Liver (tissue), 3 donors: ENCODE data around the gene C10orf88.

Source experiments
- CTCF ChIP-seq: fragments of 150-350 bp; IDR thresholded peaks from 2 replicates; pipeline ENCODE4 v1.5.1; 2017; ENCODE audit warnings: improper control_type of control experiment, low read depth, low read length; ENCODE audit not compliant: missing input control
- EGR1 ChIP-seq, 2 donors: IDR thresholded peaks; 2 replicates each; pipeline ENCODE4 v1.6.1; 2016 to 2018; ENCODE audit warnings: antibody characterized with exemption in 2 of 2, low read depth in 2 of 2
- FOXA1 ChIP-seq: IDR thresholded peaks from 2 replicates; pipeline ENCODE4 v1.6.1; 2016; ENCODE audit warnings: antibody characterized with exemption
- GABPA ChIP-seq, 2 donors: IDR thresholded peaks in 1 of 2; conservative IDR thresholded peaks in 1 of 2; 2 replicates each; pipeline ENCODE4 v1.6.1; 2016; ENCODE audit warnings: antibody characterized with exemption in 2 of 2, mild to moderate bottlenecking in 1 of 2, moderate library complexity in 1 of 2
- HNF4A ChIP-seq, 2 donors: conservative IDR thresholded peaks; 2 replicates each; pipeline ENCODE4 v1.6.1; 2016; ENCODE audit warnings: antibody characterized with exemption in 2 of 2, mild to moderate bottlenecking in 2 of 2
- JUND ChIP-seq, 2 donors: IDR thresholded peaks; 2 replicates each; pipeline ENCODE4 v1.6.1; 2016; ENCODE audit warnings: antibody characterized with exemption in 2 of 2
- MAX ChIP-seq: IDR thresholded peaks from 2 replicates; pipeline ENCODE4 v1.6.1; 2016; ENCODE audit warnings: antibody characterized with exemption
- RAD21 ChIP-seq, 2 donors: IDR thresholded peaks; 2 replicates each; pipeline ENCODE4 v1.6.1; 2016; ENCODE audit warnings: antibody characterized with exemption in 2 of 2, mild to moderate bottlenecking in 2 of 2
- REST ChIP-seq: IDR thresholded peaks from 2 replicates; pipeline ENCODE4 v1.6.1; 2016; ENCODE audit warnings: antibody characterized with exemption, mild to moderate bottlenecking
- SP1 ChIP-seq: IDR thresholded peaks from 2 replicates; pipeline ENCODE4 v1.6.1; 2018; ENCODE audit warnings: antibody characterized with exemption, mild to moderate bottlenecking
- TAF1 ChIP-seq: conservative IDR thresholded peaks from 2 replicates; pipeline ENCODE4 v1.6.1; 2016; ENCODE audit warnings: antibody characterized with exemption, mild to moderate bottlenecking
- YY1 ChIP-seq: IDR thresholded peaks from 2 replicates; pipeline ENCODE4 v1.6.1; 2016; ENCODE audit warnings: antibody characterized with exemption, mild to moderate bottlenecking
- donor health status: healthy.
- donor health status: healthy.

DNA sequence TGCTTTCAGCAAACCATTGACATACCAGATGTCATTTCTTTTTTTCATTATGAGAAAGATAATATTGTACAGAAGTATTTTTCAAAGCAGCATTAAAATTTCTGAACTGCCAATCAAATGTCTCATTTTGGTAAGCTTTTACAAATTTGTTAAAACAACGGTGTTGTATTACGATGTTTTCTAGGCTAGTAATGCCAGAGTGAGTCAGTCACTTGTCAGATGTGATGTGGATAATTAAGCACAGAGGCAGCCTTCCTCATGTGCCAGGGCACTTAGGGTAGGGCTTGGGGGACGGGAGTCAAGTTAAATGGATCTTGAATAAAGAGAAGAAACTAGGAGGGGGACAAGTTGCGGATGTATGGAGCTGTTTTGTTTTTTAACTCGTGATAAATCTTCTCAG, 36.3 kb upstream of the C10orf88 start:
- TF ChIP-seq SP1 (no peak), CTCF (no peak), REST (no peak), RAD21 (IDR thresholded peaks at IDR 0.05) (no peak), JUND (IDR thresholded peaks at IDR 0.05) (no peak), HNF4A (conservative IDR thresholded peaks at IDR 0.05) (no peak), TAF1 (no peak), MAX (no peak), YY1 (no peak), FOXA1 (no peak), GABPA (IDR thresholded peaks at IDR 0.05 in 1 of 2, conservative IDR thresholded peaks at IDR 0.05 in 1 of 2) (no peak), EGR1 (IDR thresholded peaks at IDR 0.05; ENCODE audit: low read depth in 2 of 2) (no peak)
